ENCODE data around the gene ACVR2A. TPM values are rescaled to one million over a fixed set of nuclear protein-coding genes. Genes with fewer than 3 reads are reported as not detected.

ACVR2A gene
- total RNA-seq, 4 donors from 2014 or later: 17.4 to 42.4 (median 28.0) TPM

DNA sequence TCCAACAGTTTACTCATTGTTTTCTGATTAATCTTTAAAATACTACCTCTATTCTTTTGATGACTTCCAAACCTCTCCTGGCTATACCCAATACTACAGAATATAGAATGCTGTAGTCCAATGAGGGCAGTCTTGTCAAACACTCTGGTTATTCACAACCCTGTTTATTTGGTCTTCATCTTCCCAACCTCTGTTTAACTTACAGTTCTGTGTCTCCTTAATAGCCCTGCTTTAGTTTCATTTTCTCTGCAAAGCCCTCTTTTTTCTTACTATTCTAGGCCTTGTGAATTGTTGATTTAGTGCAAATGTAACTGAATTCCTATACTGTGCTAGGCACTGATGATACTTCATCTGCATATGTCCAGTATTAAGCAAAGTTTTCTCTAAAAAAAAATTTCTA lies 40.0 kb downstream of the ACVR2A start:
- Histone ChIP-seq H3K27me3 (no peaks in the 10 kb centered on the region), H3K36me3 (no peaks in the 10 kb centered on the region), H3K4me1 (peaks cover 4 to 88% (median 81%) of the 10 kb centered on the region in 4 donors), H3K4me3 (peak overlapping the region in 2 of 4 donors; percentile 5 to 11), H3K9me3 (no peaks in the 10 kb centered on the region), H3K27ac (replicated peaks in 1 of 4) (peak overlapping the region in 3 of 4 donors; percentile 7 to 30 (median 12))
- intact Hi-C loops (cut with DNase I): no loop called here
- TF ChIP-seq, protein P1, sequence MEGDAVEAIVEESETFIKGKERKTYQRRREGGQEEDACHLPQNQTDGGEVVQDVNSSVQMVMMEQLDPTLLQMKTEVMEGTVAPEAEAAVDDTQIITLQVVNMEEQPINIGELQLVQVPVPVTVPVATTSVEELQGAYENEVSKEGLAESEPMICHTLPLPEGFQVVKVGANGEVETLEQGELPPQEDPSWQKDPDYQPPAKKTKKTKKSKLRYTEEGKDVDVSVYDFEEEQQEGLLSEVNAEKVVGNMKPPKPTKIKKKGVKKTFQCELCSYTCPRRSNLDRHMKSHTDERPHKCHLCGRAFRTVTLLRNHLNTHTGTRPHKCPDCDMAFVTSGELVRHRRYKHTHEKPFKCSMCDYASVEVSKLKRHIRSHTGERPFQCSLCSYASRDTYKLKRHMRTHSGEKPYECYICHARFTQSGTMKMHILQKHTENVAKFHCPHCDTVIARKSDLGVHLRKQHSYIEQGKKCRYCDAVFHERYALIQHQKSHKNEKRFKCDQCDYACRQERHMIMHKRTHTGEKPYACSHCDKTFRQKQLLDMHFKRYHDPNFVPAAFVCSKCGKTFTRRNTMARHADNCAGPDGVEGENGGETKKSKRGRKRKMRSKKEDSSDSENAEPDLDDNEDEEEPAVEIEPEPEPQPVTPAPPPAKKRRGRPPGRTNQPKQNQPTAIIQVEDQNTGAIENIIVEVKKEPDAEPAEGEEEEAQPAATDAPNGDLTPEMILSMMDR (IDR thresholded peaks at IDR 0.05): no peak
- TF ChIP-seq POLR2A (IDR thresholded peaks at IDR 0.05; ENCODE audit: low read depth): no peak
- TF ChIP-seq POLR2AphosphoS5 (IDR thresholded peaks at IDR 0.05): no peak
- TF ChIP-seq EP300 (IDR thresholded peaks at IDR 0.05): no peak
- DNase-seq (ENCODE audit: extremely low spot score): no peak

- TF ChIP-seq EP300 (IDR thresholded peaks at IDR 0.05) (no peak), POLR2AphosphoS5 (IDR thresholded peaks at IDR 0.05) (no peak), POLR2A (IDR thresholded peaks at IDR 0.05; ENCODE audit: low read depth) (no peak)
- TF ChIP-seq, protein P1 (IDR thresholded peaks at IDR 0.05): no peak
- Histone ChIP-seq H3K4me3 (no peak overlapping the region), H3K27me3 (no peaks in the 10 kb centered on the region), H3K36me3 (no peaks in the 10 kb centered on the region), H3K9me3 (no peaks in the 10 kb centered on the region), H3K27ac (replicated peaks in 1 of 4) (peak overlapping the region in 1 of 4 donors; percentile 22), H3K4me1 (peaks cover 4 to 75% (median 72%) of the 10 kb centered on the region in 4 donors)
- 78% methylated on average over 2 of the region's 2 CpGs for WGBS
- intact Hi-C loops (cut with DNase I): no loop called here
- no peak for DNase-seq (ENCODE audit: extremely low spot score)
Measured at GRCh38 chr2:147886136-147886535, 41.3 kb downstream of the ACVR2A start.

GRCh38 chr2:147888680-147889079 lies 43.9 kb downstream of the ACVR2A start:
- no peaks in the 10 kb centered on the region for H3K36me3 ChIP-seq
- peak overlapping the region in 2 of 4 donors; percentile 3 to 32 for H3K4me3 ChIP-seq
- no peak for TF ChIP-seq EP300 (IDR thresholded peaks at IDR 0.05)
- TF ChIP-seq, protein P1 (IDR thresholded peaks at IDR 0.05): no peak
- no peak for TF ChIP-seq POLR2AphosphoS5 (IDR thresholded peaks at IDR 0.05)
- no peak for TF ChIP-seq POLR2A (IDR thresholded peaks at IDR 0.05; ENCODE audit: low read depth)
- H3K27me3 ChIP-seq: no peaks in the 10 kb centered on the region
- H3K27ac ChIP-seq (replicated peaks in 1 of 4): peak overlapping the region in 1 of 4 donors; percentile 16
- H3K9me3 ChIP-seq: no peaks in the 10 kb centered on the region
- 54% methylated on average over 3 of the region's 3 CpGs for WGBS
- peaks cover 4 to 63% (median 61%) of the 10 kb centered on the region in 4 donors for H3K4me1 ChIP-seq
- no peak for DNase-seq (ENCODE audit: extremely low spot score)
- intact Hi-C loops (cut with DNase I): no loop called here

DNA sequence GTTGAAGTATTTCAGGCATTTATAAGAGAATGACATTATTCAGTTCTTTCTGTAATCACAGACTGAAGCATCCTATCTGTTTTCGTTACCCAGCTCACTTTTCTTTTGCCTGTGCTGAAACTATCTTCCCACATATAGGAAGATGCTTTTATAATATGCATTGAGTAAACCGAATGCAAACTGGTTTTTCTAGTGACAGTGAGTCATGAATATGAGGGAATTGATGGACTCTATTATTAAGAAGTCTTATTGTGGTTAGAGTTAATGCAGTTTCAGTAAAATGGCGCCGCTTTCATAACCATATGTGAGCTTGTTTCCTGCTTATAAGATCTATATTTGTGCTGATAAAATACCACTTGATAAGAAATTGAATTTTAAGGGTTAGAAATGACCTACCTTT lies 59.2 kb downstream of the ACVR2A start:
- H3K9me3 ChIP-seq: no peaks in the 10 kb centered on the region
- H3K36me3 ChIP-seq: peaks cover 0 to 15% (median 0%) of the 10 kb centered on the region in 4 donors
- peaks cover 0 to 34% (median 27%) of the 10 kb centered on the region in 4 donors for H3K4me1 ChIP-seq
- no peak overlapping the region for H3K27ac ChIP-seq (replicated peaks in 1 of 4)
- 93% methylated on average over 4 of the region's 4 CpGs for WGBS
- TF ChIP-seq, protein P1 (IDR thresholded peaks at IDR 0.05): no peak
- no peak for TF ChIP-seq POLR2A (IDR thresholded peaks at IDR 0.05; ENCODE audit: low read depth)
- no peak for TF ChIP-seq EP300 (IDR thresholded peaks at IDR 0.05)
- TF ChIP-seq POLR2AphosphoS5 (IDR thresholded peaks at IDR 0.05): no peak
- H3K4me3 ChIP-seq: no peak overlapping the region
- DNase-seq (ENCODE audit: extremely low spot score): no peak
- intact Hi-C loops (cut with DNase I): loop anchor here (10.0 kb wide), 1 partner anchor 819 kb away; no protein-coding TSS in a partner anchor
- H3K27me3 ChIP-seq: no peaks in the 10 kb centered on the region

DNA sequence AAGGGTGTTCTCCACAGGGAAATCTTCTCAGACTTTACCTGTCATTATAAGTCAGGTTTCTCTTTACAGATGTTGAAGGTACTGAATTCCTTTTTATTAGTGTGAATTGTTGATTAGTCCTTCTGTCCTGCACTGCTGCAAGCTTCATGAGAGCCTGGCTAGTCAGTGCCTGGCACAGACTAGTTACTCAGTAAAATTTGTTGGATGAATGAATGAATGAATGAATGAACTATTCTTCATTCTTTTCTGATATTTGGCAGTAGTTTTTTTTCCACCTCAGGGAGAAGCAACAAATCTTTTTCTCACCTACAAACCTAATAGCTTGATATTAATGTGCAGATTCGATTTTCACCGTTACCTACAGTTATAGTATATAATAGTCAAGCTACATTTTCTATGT lies 64.3 kb downstream of the ACVR2A start:
- peaks cover 0 to 3% (median 0%) of the 10 kb centered on the region in 4 donors for H3K36me3 ChIP-seq
- H3K4me3 ChIP-seq: no peak overlapping the region
- H3K9me3 ChIP-seq: no peaks in the 10 kb centered on the region
- H3K27ac ChIP-seq (replicated peaks in 1 of 4): no peak overlapping the region
- H3K4me1 ChIP-seq: peaks cover 7 to 41% (median 37%) of the 10 kb centered on the region in 4 donors
- intact Hi-C loops (cut with DNase I): loop anchor here (5.0 to 10.0 kb wide), 3 partner anchors 62 to 1177 kb away; partner anchors contain the start of gene ACVR2A
- WGBS: 96% methylated on average over 2 of the region's 2 CpGs
- no peak for DNase-seq (ENCODE audit: extremely low spot score)
- no peaks in the 10 kb centered on the region for H3K27me3 ChIP-seq
- TF ChIP-seq POLR2A (IDR thresholded peaks at IDR 0.05; ENCODE audit: low read depth): no peak
- no peak for TF ChIP-seq POLR2AphosphoS5 (IDR thresholded peaks at IDR 0.05)
- TF ChIP-seq EP300 (IDR thresholded peaks at IDR 0.05): no peak
- TF ChIP-seq, protein P1 (IDR thresholded peaks at IDR 0.05): no peak
